ENCODE data around the gene ELFN1.

DNA sequence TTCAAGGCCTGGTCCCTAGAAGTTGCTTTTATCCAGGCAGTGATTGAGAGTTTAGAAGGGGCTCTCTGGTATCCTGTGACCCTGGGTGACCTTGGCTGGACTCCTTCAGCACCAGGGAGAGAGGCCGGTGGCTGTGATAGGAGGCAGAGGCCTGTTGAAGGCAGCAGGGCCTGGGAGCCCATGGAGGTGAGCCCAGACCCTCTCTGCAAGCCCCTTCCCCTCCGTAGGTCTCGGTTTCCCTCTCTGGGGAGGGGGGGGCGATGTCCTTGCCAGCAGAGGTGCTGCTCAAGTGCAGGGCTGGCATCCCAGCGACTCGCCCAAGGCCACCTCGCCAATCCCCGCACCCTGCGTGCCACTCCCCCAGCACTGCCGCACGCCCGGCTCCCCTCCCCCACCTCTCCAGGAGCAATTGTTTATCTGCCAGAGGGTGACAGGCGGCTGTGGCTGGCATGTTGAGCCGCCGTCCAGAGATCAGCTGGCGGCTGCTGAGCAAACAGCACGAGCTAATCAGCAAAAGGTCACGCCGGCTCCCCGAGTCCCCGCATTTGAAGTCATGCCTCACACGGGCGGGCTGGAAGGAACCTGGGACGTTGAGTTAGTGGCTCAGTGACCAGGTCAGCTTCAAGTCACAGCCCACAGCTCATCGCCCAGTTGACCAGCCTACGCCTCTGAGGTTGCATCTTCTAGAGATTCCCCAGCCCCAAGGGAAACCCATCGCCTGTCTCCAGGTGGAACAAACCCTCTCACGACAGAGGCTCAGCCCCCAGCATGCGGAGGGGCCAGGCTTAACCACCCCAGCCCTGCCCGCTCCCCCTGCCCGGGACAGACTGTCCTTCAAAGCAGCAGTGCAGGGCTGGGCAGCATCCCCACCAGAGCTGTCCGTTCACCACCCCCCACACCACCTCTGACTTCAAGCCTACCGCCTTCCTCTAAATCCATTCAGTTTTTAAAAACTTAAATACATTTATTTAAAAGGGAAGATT, 43.7 kb downstream of the ELFN1 start:
- TF ChIP-seq, protein P1, sequence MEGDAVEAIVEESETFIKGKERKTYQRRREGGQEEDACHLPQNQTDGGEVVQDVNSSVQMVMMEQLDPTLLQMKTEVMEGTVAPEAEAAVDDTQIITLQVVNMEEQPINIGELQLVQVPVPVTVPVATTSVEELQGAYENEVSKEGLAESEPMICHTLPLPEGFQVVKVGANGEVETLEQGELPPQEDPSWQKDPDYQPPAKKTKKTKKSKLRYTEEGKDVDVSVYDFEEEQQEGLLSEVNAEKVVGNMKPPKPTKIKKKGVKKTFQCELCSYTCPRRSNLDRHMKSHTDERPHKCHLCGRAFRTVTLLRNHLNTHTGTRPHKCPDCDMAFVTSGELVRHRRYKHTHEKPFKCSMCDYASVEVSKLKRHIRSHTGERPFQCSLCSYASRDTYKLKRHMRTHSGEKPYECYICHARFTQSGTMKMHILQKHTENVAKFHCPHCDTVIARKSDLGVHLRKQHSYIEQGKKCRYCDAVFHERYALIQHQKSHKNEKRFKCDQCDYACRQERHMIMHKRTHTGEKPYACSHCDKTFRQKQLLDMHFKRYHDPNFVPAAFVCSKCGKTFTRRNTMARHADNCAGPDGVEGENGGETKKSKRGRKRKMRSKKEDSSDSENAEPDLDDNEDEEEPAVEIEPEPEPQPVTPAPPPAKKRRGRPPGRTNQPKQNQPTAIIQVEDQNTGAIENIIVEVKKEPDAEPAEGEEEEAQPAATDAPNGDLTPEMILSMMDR (IDR thresholded peaks at IDR 0.05; ENCODE audit: insufficient read depth, low read length, poor library complexity, severe bottlenecking), result no peak
- TF ChIP-seq EZH2phosphoT487 (conservative IDR thresholded peaks at IDR 0.05; ENCODE audit: low read length), result no peak
